A549 (cell line): Measurements from ENCODE around the gene GMDS.

Source experiments
- EP300 ChIP-seq, 2 experiments: fragments of >200 bp; sonication (Bioruptor Twin); formaldehyde crosslinking; IDR thresholded peaks; 2 replicates in 1 of 2; 3 replicates in 1 of 2; pipeline ENCODE4 v1.6.1; 2016 to 2017
- MAFK ChIP-seq: fragments of 450-650 bp; IDR thresholded peaks from 2 replicates; pipeline ENCODE4 v1.6.1; 2014; ENCODE audit not compliant: partially characterized antibody
- POLR2A ChIP-seq: IDR thresholded peaks from 2 replicates; pipeline ENCODE4 v1.6.1; 2012; ENCODE audit warnings: mild to moderate bottlenecking, low read length
- REST ChIP-seq: fragments of 200-600 bp; sonication (generic); IDR thresholded peaks from 2 replicates; pipeline ENCODE4 v1.6.1; 2016; ENCODE audit warnings: antibody characterized with exemption, mild to moderate bottlenecking, moderate library complexity
- RFX5 ChIP-seq: fragments of 450-650 bp; IDR thresholded peaks from 2 replicates; pipeline ENCODE4 v1.7.1; 2014; ENCODE audit warnings: antibody characterized with exemption, mild to moderate bottlenecking, moderate library complexity
- SMC3 ChIP-seq: fragments of >200 bp; sonication (Bioruptor Twin); formaldehyde crosslinking; IDR thresholded peaks from 3 replicates; pipeline ENCODE4 v1.6.1; 2018; ENCODE audit warnings: inconsistent platforms
- USF2 ChIP-seq: fragments of 450-650 bp; IDR thresholded peaks from 2 replicates; pipeline ENCODE4 v1.6.1; 2014; ENCODE audit warnings: antibody characterized with exemption
- TF ChIP-seq, protein P1 (sequence below): fragments of >200 bp; sonication (Bioruptor Twin); formaldehyde crosslinking; IDR thresholded peaks from 3 replicates; pipeline ENCODE4 v1.5.1; 2016
- TF ChIP-seq, protein P2 (sequence below): fragments of 250-450 bp; sonication (Bioruptor Pico); IDR thresholded peaks from 2 replicates; pipeline ENCODE4 v1.5.0; 2021; ENCODE audit warnings: mild to moderate bottlenecking, moderate library complexity, borderline replicate concordance

DNA sequence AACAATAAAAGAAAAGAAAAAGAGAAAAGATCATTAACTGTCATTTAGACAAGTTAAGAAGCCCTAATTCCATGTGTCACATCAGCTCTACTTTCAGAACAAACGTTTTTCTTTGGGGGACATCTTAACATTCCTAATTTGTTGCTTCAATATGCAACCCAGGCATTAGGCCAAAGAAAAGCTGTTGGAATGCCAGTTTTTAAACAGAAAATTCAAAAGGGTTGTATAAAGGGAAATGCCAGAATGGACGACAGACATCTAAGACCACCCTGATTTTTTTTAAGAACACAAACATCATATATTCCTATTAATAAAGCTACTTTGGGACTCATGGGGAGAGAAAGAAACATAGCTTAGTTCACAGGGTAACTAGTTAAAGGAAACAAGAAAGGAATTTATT is 315.0 kb downstream of the GMDS start:
- TF ChIP-seq, protein P1, sequence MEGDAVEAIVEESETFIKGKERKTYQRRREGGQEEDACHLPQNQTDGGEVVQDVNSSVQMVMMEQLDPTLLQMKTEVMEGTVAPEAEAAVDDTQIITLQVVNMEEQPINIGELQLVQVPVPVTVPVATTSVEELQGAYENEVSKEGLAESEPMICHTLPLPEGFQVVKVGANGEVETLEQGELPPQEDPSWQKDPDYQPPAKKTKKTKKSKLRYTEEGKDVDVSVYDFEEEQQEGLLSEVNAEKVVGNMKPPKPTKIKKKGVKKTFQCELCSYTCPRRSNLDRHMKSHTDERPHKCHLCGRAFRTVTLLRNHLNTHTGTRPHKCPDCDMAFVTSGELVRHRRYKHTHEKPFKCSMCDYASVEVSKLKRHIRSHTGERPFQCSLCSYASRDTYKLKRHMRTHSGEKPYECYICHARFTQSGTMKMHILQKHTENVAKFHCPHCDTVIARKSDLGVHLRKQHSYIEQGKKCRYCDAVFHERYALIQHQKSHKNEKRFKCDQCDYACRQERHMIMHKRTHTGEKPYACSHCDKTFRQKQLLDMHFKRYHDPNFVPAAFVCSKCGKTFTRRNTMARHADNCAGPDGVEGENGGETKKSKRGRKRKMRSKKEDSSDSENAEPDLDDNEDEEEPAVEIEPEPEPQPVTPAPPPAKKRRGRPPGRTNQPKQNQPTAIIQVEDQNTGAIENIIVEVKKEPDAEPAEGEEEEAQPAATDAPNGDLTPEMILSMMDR: no peak
- TF ChIP-seq USF2 (no peak), MAFK (no peak), POLR2A (no peak), EP300 (IDR thresholded peaks at IDR 0.05) (no peak), RFX5 (no peak), REST (no peak), SMC3 (no peak)
- TF ChIP-seq, protein P2, sequence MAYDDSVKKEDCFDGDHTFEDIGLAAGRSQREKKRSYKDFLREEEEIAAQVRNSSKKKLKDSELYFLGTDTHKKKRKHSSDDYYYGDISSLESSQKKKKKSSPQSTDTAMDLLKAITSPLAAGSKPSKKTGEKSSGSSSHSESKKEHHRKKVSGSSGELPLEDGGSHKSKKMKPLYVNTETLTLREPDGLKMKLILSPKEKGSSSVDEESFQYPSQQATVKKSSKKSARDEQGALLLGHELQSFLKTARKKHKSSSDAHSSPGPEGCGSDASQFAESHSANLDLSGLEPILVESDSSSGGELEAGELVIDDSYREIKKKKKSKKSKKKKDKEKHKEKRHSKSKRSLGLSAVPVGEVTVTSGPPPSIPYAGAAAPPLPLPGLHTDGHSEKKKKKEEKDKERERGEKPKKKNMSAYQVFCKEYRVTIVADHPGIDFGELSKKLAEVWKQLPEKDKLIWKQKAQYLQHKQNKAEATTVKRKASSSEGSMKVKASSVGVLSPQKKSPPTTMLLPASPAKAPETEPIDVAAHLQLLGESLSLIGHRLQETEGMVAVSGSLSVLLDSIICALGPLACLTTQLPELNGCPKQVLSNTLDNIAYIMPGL (CRISPR knock-in tag): no peak
